Lower leg skin (tissue), 3 donors: ENCODE results near the gene RGS4.

ENCODE experiments used
- POLR2A ChIP-seq, 2 donors: fragments of 450-650 bp; IDR thresholded peaks; one replicate each; pipeline ENCODE4 v1.6.1; 2016 to 2017; ENCODE audit warnings: antibody characterized with exemption in 2 of 2, mild to moderate bottlenecking in 1 of 2, moderate library complexity in 1 of 2
- TF ChIP-seq, protein P1 (sequence below), 3 donors: fragments of 450-650 bp; IDR thresholded peaks; one replicate each; pipeline ENCODE4 v1.5.1; 2016; ENCODE audit warnings: antibody characterized with exemption in 3 of 3, mild to moderate bottlenecking in 3 of 3, moderate library complexity in 2 of 3

DNA sequence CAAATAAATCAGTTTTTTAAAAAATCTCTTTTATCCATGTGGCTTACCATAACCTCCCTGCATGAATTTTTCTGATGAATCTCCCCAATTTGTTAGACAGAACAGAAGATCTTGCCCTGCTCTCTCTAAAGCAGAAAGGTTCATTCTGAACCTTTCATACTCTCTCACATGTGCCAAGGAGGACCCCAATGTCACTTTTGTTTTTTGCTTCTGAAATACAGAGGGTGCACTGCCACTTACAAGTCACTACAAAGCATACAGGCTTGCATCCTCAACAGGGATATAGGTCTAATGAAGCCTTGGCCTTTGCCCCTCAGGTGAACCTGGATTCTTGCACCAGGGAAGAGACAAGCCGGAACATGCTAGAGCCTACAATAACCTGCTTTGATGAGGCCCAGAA is 4.8 kb downstream of the RGS4 start:
- TF ChIP-seq POLR2A (IDR thresholded peaks at IDR 0.05): no peak
- TF ChIP-seq, protein P1, sequence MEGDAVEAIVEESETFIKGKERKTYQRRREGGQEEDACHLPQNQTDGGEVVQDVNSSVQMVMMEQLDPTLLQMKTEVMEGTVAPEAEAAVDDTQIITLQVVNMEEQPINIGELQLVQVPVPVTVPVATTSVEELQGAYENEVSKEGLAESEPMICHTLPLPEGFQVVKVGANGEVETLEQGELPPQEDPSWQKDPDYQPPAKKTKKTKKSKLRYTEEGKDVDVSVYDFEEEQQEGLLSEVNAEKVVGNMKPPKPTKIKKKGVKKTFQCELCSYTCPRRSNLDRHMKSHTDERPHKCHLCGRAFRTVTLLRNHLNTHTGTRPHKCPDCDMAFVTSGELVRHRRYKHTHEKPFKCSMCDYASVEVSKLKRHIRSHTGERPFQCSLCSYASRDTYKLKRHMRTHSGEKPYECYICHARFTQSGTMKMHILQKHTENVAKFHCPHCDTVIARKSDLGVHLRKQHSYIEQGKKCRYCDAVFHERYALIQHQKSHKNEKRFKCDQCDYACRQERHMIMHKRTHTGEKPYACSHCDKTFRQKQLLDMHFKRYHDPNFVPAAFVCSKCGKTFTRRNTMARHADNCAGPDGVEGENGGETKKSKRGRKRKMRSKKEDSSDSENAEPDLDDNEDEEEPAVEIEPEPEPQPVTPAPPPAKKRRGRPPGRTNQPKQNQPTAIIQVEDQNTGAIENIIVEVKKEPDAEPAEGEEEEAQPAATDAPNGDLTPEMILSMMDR (IDR thresholded peaks at IDR 0.05): no peak
